Measurements from ENCODE around the gene RAB22A. TPM values are rescaled to one million over a fixed set of nuclear protein-coding genes. Genes with fewer than 3 reads are reported as not detected.

Gene RAB22A
- total RNA-seq, 2 donors from 2014 or later, result 18.7 to 26.5 TPM

- Histone ChIP-seq H3K4me3 (no peak overlapping the region), H3K27me3 (replicated peaks; ENCODE audit: insufficient read depth) (no peaks in the 10 kb centered on the region), H3K27ac (no peak overlapping the region), H3K4me1 (ENCODE audit: control insufficient read depth in 1 of 2, low read depth in 2 of 2) (no peaks in the 10 kb centered on the region), H3K36me3 (peaks cover 7% of the 10 kb centered on the region), H3K9me3 (no peaks in the 10 kb centered on the region)
- TF ChIP-seq CTCF (IDR thresholded peaks at IDR 0.05), result no peak
- DNase-seq (ENCODE audit: low spot score) (no peak), ATAC-seq (ENCODE audit: insufficient number of reproducible peaks, low FRiP score, low read depth) (no peak)
Measured at GRCh38 chr20:58268421-58268821, 41.1 kb upstream of the RAB22A start.

- H3K9me3 ChIP-seq, result no peaks in the 10 kb centered on the region
- no peak overlapping the region for H3K27ac ChIP-seq
- no peaks in the 10 kb centered on the region for H3K4me1 ChIP-seq (ENCODE audit: control insufficient read depth in 1 of 2, low read depth in 2 of 2)
- H3K27me3 ChIP-seq (replicated peaks; ENCODE audit: insufficient read depth), result no peaks in the 10 kb centered on the region
- DNase-seq (ENCODE audit: low spot score) (no peak), ATAC-seq (ENCODE audit: insufficient number of reproducible peaks, low FRiP score, low read depth) (no peak)
- no peak for TF ChIP-seq CTCF (IDR thresholded peaks at IDR 0.05)
- peaks cover 7% of the 10 kb centered on the region for H3K36me3 ChIP-seq
- no peak overlapping the region for H3K4me3 ChIP-seq
Measured at GRCh38 chr20:58268936-58269619, 40.4 kb upstream of the RAB22A start.

- Histone ChIP-seq H3K36me3 (peaks cover 7% of the 10 kb centered on the region), H3K4me3 (no peak overlapping the region), H3K27ac (no peak overlapping the region), H3K9me3 (no peaks in the 10 kb centered on the region), H3K27me3 (replicated peaks; ENCODE audit: insufficient read depth) (no peaks in the 10 kb centered on the region), H3K4me1 (ENCODE audit: control insufficient read depth in 1 of 2, low read depth in 2 of 2) (no peaks in the 10 kb centered on the region)
- DNase-seq (ENCODE audit: low spot score) (no peak), ATAC-seq (ENCODE audit: insufficient number of reproducible peaks, low FRiP score, low read depth) (no peak)
- TF ChIP-seq CTCF (IDR thresholded peaks at IDR 0.05), result no peak
Measured at GRCh38 chr20:58271606-58272351, 37.7 kb upstream of the RAB22A start.

- no peak for TF ChIP-seq CTCF (IDR thresholded peaks at IDR 0.05)
- H3K4me1 ChIP-seq (ENCODE audit: control insufficient read depth in 1 of 2, low read depth in 2 of 2), result no peaks in the 10 kb centered on the region
Measured at GRCh38 chr20:58274384-58274783, 35.1 kb upstream of the RAB22A start.

GRCh38 chr20:58277107-58277506 lies 32.4 kb upstream of the RAB22A start:
- Histone ChIP-seq H3K36me3 (no peaks in the 10 kb centered on the region), H3K4me1 (ENCODE audit: control insufficient read depth in 1 of 2, low read depth in 2 of 2) (no peaks in the 10 kb centered on the region), H3K27me3 (replicated peaks; ENCODE audit: insufficient read depth) (no peaks in the 10 kb centered on the region), H3K27ac (no peak overlapping the region), H3K9me3 (no peaks in the 10 kb centered on the region), H3K4me3 (no peak overlapping the region)
- no peak for TF ChIP-seq CTCF (IDR thresholded peaks at IDR 0.05)
- DNase-seq (ENCODE audit: low spot score), result no peak
- ATAC-seq (ENCODE audit: insufficient number of reproducible peaks, low FRiP score, low read depth), result no peak

More at GRCh38 chr20:58274384-58274783, 35.1 kb upstream of the RAB22A start:
- Histone ChIP-seq H3K36me3 (peaks cover 7% of the 10 kb centered on the region), H3K27me3 (replicated peaks; ENCODE audit: insufficient read depth) (no peaks in the 10 kb centered on the region), H3K9me3 (no peaks in the 10 kb centered on the region), H3K27ac (no peak overlapping the region), H3K4me3 (no peak overlapping the region)
- ATAC-seq (ENCODE audit: insufficient number of reproducible peaks, low FRiP score, low read depth) (no peak), DNase-seq (ENCODE audit: low spot score) (no peak)

Data from thoracic aorta (tissue), 2 donors.